ENCODE measurements around the gene HBP1. TPM values are rescaled to one million over a fixed set of nuclear protein-coding genes. Genes with fewer than 3 reads are reported as not detected.

Gene HBP1
- total and polyA plus RNA-seq, 2 of the 4 experiments (the other 2 are of a cell fraction), result 27.1 to 69.9 TPM

DNA sequence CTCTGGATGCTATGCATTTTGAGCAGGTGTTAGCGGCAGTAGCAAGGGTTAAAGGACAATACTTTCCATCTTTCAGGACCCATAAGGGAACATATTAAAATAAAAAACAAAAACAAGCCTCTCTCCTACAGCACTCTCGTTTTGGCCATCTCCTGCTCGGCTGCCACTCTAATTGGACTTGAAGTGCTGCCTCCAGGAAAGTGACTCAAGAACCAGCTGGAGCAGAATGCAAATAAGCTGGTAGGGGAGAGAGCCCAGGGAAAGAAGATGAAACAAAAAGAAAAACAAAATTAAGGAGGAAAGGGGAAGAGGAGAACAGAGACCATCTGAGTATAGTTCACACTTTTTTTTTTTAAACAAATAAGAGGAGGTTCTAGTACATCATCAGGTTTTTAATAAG is 65.6 kb downstream of the HBP1 start:
- no peaks in the 10 kb centered on the region for H3K9me3 ChIP-seq (ENCODE audit: control insufficient read depth, insufficient read depth, low read length)
- H3K18ac ChIP-seq (ENCODE audit: low read depth, low read length), result no peak overlapping the region
- H3K79me1 ChIP-seq (ENCODE audit: low read depth in 1 of 2, low read length in 2 of 2), result no peaks in the 10 kb centered on the region
- H2BK20ac ChIP-seq (ENCODE audit: low read depth, low read length), result no peak overlapping the region
- ATAC-seq (ENCODE audit: low read depth) (no peak), DNase-seq (no peak)
- H3K4me2 ChIP-seq (ENCODE audit: low read depth, low read length), result no peak overlapping the region
- no peak overlapping the region for H2AK9ac ChIP-seq (replicated peaks; ENCODE audit: low read depth, low read length, poor library complexity)
- peaks cover 3% of the 10 kb centered on the region; the same call in 1 of the 2 replicates for H3K9me1 ChIP-seq (ENCODE audit: insufficient read depth, low read length)
- CTCF ChIA-PET, result no interaction called here
- H2AFZ ChIP-seq (replicated peaks; ENCODE audit: low read length, poor library complexity), result no peak overlapping the region
- no peak overlapping the region for H3K9ac ChIP-seq (ENCODE audit: low read depth, low read length)
- H2BK15ac ChIP-seq (ENCODE audit: low read depth, low read length), result no peak overlapping the region
- dilution Hi-C loops (cut with HindIII; ENCODE audit: low sequenced_read_pairs, unreplicated experiment), result no loop called here
- no peak for TF ChIP-seq RAD21 (IDR thresholded peaks at IDR 0.05; ENCODE audit: low read length)
- no peak for TF ChIP-seq ELK1 (IDR thresholded peaks at IDR 0.05; ENCODE audit: borderline replicate concordance, low read depth, low read length)
- TF ChIP-seq MAFK (IDR thresholded peaks at IDR 0.05; ENCODE audit: low read depth, low read length), result no peak
- TF ChIP-seq CEBPB (IDR thresholded peaks at IDR 0.05; ENCODE audit: low read depth, low read length), result no peak
- no peak for TF ChIP-seq CHD1 (IDR thresholded peaks at IDR 0.05; ENCODE audit: low read depth, low read length)
- TF ChIP-seq MAZ (IDR thresholded peaks at IDR 0.05; ENCODE audit: borderline replicate concordance, low read depth, low read length), result no peak
- no peak for TF ChIP-seq NFE2L2 (IDR thresholded peaks at IDR 0.05; ENCODE audit: low read depth, low read length)
- no peak for TF ChIP-seq SMC3 (IDR thresholded peaks at IDR 0.05; ENCODE audit: low read depth, low read length)
- TF ChIP-seq FOS (IDR thresholded peaks at IDR 0.05; ENCODE audit: low read depth, low read length), result no peak
- TF ChIP-seq CTCF (conservative IDR thresholded peaks at IDR 0.05; ENCODE audit: low read depth, low read length), result no peak
- TF ChIP-seq BHLHE40 (IDR thresholded peaks at IDR 0.05; ENCODE audit: low read depth, low read length), result no peak
- TF ChIP-seq POLR2A (IDR thresholded peaks at IDR 0.05; ENCODE audit: low read depth, low read length), result no peak
- no peak for TF ChIP-seq USF2 (IDR thresholded peaks at IDR 0.05; ENCODE audit: low read depth, low read length)
- H3K27ac ChIP-seq (ENCODE audit: insufficient read depth, low read length), result no peak overlapping the region
- H4K20me1 ChIP-seq (ENCODE audit: insufficient read depth, low read length), result no peaks in the 10 kb centered on the region
- H4K8ac ChIP-seq (ENCODE audit: low read depth in 2 of 2, low read length in 2 of 2), result no peak overlapping the region
- intact Hi-C loops (cut with micrococcal nuclease), result no loop called here
- POLR2A ChIA-PET (ENCODE audit: unreplicated experiment), result no interaction called here
- H4K91ac ChIP-seq (ENCODE audit: insufficient read depth, low read depth, low read length), result no peak overlapping the region
- H4K5ac ChIP-seq (ENCODE audit: low read depth, low read length), result no peak overlapping the region
- H3K4ac ChIP-seq (ENCODE audit: low read depth, low read length), result no peak overlapping the region
- no CpG with 5 or more reads among the region's 3 CpGs for WGBS, 2 experiments (ENCODE audit: extremely low coverage in 2 of 2, insufficient read length in 1 of 2)
- BruUV-seq (replicated peaks), result no TSS peak
- H3K56ac ChIP-seq (ENCODE audit: extremely low read depth, insufficient read depth, low read length), result no peak overlapping the region
- no peak overlapping the region for H3K4me3 ChIP-seq (ENCODE audit: insufficient read depth, low read depth, low read length)
- no peak overlapping the region for H3K14ac ChIP-seq (replicated peaks; ENCODE audit: low read depth, low read length)
- H2BK120ac ChIP-seq (ENCODE audit: low read depth, low read length), result no peak overlapping the region
- no peak overlapping the region for H3K23ac ChIP-seq (ENCODE audit: low read depth, low read length)
- no peak overlapping the region for H2AK5ac ChIP-seq (ENCODE audit: low read depth, low read length)
- peaks cover 3% of the 10 kb centered on the region; the same call in 1 of the 2 replicates for H3K4me1 ChIP-seq (ENCODE audit: control insufficient read depth, insufficient read depth, low read length)
- H3K36me3 ChIP-seq (ENCODE audit: control insufficient read depth, insufficient read depth, low read length), result no peaks in the 10 kb centered on the region
- in situ Hi-C loops (cut with MboI; ENCODE audit: low sequenced_read_pairs), result no loop called here
- no peaks in the 10 kb centered on the region for H3K27me3 ChIP-seq (ENCODE audit: control insufficient read depth, insufficient read depth, low read length)
- no peak overlapping the region for H2BK5ac ChIP-seq (ENCODE audit: low read depth, low read length, poor library complexity, severe bottlenecking)

Measured in IMR-90 (cell line).